ENCODE measurements around the gene MOSPD3.

MOSPD3 gene

DNA sequence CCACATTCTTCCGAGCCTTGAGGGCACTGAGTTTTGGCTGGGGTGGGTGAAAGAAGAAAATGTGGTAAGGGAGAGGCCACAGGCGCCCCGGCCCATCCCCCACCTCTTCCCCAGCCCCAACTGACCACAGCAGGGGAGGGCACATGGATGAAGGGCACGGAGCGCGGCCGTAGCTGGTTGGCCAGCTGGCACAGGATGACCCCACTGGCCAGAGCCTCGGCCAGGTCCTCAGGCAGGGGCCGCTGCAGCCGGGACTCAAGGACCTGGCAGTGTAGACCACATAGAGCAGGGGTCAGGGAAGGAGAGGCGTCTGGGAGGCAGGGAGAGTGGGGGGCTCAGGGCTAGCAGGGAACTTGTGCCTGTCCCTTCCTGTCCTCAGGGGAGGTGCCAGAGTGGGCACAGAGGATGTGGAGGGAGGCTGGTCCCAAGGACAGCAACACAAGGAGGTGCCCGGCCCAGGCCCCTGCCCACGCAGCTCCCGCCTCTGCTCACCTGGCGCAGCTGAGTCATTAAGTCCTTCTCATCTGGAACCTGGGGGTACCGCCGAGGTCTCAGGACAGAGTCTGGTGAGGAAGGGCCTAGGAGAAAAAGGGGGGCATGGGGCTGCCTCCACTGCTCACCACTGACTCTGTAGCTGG lies 36.5 kb upstream of the MOSPD3 start:
- ATAC-seq, result no peak
- TF ChIP-seq, protein P1, sequence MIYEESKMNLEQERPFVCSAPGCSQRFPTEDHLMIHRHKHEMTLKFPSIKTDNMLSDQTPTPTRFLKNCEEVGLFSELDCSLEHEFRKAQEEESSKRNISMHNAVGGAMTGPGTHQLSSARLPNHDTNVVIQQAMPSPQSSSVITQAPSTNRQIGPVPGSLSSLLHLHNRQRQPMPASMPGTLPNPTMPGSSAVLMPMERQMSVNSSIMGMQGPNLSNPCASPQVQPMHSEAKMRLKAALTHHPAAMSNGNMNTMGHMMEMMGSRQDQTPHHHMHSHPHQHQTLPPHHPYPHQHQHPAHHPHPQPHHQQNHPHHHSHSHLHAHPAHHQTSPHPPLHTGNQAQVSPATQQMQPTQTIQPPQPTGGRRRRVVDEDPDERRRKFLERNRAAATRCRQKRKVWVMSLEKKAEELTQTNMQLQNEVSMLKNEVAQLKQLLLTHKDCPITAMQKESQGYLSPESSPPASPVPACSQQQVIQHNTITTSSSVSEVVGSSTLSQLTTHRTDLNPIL (CRISPR knock-in tag; IDR thresholded peaks at IDR 0.05; ENCODE audit: low read depth), result no peak
- no peak for TF ChIP-seq ZNF70 (CRISPR knock-in tag; IDR thresholded peaks at IDR 0.05)

DNA sequence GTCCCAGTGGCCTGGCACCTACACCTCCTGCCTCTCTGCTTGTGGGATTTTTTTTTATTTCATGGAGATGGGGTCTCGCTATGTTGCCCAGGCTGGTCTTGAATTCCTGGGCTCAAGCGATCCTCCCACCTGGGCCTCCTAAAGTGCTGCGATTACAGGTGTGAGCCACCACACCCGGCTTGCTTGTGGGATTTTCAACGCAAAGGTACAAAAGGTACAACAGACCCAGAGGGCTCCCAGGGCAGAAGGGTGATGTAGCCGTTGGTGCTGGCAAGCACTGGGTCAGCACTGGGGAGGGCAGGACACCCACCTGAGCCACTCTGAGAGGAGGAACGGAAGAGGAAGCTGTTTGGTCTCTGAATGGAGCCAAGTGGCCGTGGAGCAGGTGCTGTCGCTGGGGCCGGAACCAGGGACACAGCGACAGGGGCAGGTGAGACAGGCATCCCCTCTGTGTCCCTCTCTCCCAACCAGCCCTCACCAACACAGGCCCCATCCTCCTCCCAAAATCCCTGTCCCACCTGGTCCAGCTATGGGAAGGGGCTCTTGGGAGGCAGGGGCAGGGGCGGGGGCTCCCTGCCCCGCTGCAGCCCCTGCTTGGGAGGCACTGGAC lies 35.9 kb upstream of the MOSPD3 start:
- TF ChIP-seq TCF4 (CRISPR knock-in tag; IDR thresholded peaks at IDR 0.05; ENCODE audit: borderline replicate concordance) (no peak), ZNF565 (CRISPR knock-in tag; conservative IDR thresholded peaks at IDR 0.05; ENCODE audit: low read depth) (no peak), ZFP3 (CRISPR knock-in tag; IDR thresholded peaks at IDR 0.05) (no peak), ZC3H10 (CRISPR knock-in tag; IDR thresholded peaks at IDR 0.05) (no peak), RARB (CRISPR knock-in tag; IDR thresholded peaks at IDR 0.05) (no peak), OSR1 (CRISPR knock-in tag; IDR thresholded peaks at IDR 0.05) (no peak)
- TF ChIP-seq, protein P1 (CRISPR knock-in tag; IDR thresholded peaks at IDR 0.05; ENCODE audit: low read depth), result no peak
- ATAC-seq, result no peak

DNA sequence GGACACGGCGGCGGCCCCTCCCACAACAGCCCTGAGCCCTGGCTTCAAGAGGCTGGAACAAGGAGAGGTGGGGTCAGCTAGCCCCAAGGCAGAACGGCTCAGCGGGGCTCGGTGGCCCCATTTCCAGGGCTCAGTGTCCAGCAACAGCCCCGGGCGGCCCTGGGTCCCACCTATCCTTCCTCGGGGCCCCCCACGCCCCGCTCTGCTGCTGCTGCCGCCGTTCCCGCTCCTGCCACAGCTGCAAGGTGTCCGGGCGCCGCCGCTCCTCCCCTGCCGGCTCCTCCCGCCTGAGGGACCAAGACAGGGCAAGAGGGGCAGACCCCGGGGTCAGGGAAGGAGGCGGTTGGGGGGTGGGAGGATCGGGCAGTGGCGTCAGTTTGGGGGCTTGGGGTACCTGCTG lies 35.2 kb upstream of the MOSPD3 start:
- TF ChIP-seq ESRRG (CRISPR knock-in tag; IDR thresholded peaks at IDR 0.05) (no peak), ZNF70 (CRISPR knock-in tag; IDR thresholded peaks at IDR 0.05) (no peak), OSR1 (CRISPR knock-in tag; IDR thresholded peaks at IDR 0.05) (no peak), CSDC2 (CRISPR knock-in tag; IDR thresholded peaks at IDR 0.05) (no peak), TCF4 (CRISPR knock-in tag; IDR thresholded peaks at IDR 0.05; ENCODE audit: borderline replicate concordance) (no peak), RARB (CRISPR knock-in tag; IDR thresholded peaks at IDR 0.05) (no peak), ZC3H10 (CRISPR knock-in tag; IDR thresholded peaks at IDR 0.05) (no peak), PPARA (CRISPR knock-in tag; IDR thresholded peaks at IDR 0.05; ENCODE audit: borderline replicate concordance) (no peak), GLIS3 (CRISPR knock-in tag; IDR thresholded peaks at IDR 0.05) (no peak), SNAI2 (CRISPR knock-in tag; IDR thresholded peaks at IDR 0.05) (no peak), ZFP30 (CRISPR knock-in tag; IDR thresholded peaks at IDR 0.05) (no peak), POU6F1 (CRISPR knock-in tag; IDR thresholded peaks at IDR 0.05; ENCODE audit: borderline replicate concordance, low read depth) (no peak), ZFP3 (CRISPR knock-in tag; IDR thresholded peaks at IDR 0.05) (no peak)
- TF ChIP-seq, protein P2, sequence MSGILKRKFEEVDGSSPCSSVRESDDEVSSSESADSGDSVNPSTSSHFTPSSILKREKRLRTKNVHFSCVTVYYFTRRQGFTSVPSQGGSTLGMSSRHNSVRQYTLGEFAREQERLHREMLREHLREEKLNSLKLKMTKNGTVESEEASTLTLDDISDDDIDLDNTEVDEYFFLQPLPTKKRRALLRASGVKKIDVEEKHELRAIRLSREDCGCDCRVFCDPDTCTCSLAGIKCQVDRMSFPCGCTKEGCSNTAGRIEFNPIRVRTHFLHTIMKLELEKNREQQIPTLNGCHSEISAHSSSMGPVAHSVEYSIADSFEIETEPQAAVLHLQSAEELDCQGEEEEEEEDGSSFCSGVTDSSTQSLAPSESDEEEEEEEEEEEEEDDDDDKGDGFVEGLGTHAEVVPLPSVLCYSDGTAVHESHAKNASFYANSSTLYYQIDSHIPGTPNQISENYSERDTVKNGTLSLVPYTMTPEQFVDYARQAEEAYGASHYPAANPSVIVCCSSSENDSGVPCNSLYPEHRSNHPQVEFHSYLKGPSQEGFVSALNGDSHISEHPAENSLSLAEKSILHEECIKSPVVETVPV (CRISPR knock-in tag; IDR thresholded peaks at IDR 0.05), result no peak
- TF ChIP-seq, protein P3, sequence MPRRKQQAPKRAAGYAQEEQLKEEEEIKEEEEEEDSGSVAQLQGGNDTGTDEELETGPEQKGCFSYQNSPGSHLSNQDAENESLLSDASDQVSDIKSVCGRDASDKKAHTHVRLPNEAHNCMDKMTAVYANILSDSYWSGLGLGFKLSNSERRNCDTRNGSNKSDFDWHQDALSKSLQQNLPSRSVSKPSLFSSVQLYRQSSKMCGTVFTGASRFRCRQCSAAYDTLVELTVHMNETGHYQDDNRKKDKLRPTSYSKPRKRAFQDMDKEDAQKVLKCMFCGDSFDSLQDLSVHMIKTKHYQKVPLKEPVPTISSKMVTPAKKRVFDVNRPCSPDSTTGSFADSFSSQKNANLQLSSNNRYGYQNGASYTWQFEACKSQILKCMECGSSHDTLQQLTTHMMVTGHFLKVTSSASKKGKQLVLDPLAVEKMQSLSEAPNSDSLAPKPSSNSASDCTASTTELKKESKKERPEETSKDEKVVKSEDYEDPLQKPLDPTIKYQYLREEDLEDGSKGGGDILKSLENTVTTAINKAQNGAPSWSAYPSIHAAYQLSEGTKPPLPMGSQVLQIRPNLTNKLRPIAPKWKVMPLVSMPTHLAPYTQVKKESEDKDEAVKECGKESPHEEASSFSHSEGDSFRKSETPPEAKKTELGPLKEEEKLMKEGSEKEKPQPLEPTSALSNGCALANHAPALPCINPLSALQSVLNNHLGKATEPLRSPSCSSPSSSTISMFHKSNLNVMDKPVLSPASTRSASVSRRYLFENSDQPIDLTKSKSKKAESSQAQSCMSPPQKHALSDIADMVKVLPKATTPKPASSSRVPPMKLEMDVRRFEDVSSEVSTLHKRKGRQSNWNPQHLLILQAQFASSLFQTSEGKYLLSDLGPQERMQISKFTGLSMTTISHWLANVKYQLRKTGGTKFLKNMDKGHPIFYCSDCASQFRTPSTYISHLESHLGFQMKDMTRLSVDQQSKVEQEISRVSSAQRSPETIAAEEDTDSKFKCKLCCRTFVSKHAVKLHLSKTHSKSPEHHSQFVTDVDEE (CRISPR knock-in tag; IDR thresholded peaks at IDR 0.05), result no peak
- no peak for ATAC-seq

GRCh38 chr7:100577507-100577906 lies 34.8 kb upstream of the MOSPD3 start:
- ATAC-seq, result no peak
- TF ChIP-seq ZC3H10 (CRISPR knock-in tag; IDR thresholded peaks at IDR 0.05) (no peak), ZNF8 (CRISPR knock-in tag; IDR thresholded peaks at IDR 0.05) (no peak), OSR1 (CRISPR knock-in tag; IDR thresholded peaks at IDR 0.05) (no peak), ISL1 (CRISPR knock-in tag; IDR thresholded peaks at IDR 0.05) (no peak), GLIS3 (CRISPR knock-in tag; IDR thresholded peaks at IDR 0.05) (no peak)

Data from SK-N-SH treated with all-trans-retinoic acid at 6 μM for 48 hours (cell line).